ENCODE data around the gene MAN1A1.

Gene MAN1A1

DNA sequence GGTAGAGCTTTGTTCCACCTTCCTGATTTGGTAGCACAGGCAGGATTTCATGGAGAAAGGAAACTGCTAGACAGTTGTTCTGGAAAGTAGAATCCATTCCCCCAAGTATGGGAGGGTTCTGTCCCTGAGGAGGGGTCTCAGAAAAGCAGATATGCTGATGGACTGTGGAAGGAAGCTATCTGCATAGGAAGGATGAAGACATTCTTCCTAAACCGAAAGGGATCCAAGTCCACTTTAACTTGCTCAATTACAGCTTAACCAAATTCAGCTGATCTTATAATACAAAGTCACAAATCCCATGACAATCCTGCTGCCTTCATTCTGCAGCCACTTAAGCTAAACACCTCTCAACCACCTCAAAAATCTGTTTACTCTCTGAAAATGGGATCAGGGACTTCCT, 2.6 kb downstream of the MAN1A1 start:
- no peak for DNase-seq (ENCODE audit: extremely low read depth in 1 of 2, low read depth in 1 of 2)

DNA sequence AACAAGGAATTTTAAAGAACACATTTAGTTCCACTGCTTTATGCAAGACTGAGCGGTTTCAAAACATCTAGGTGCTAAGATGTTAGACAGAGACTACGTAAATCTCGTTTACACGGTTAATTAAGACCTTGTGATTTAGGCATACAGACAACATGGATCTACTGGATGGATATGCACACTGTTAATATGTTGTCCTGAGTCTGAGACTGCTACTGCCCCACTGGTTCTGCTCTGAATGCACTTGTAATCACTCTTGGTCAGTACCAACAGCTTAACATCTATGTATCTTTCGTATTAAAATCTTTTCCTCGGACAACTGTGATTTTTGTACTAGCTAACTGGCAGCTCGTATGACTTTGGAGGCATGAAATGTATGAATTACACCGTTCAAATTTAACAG, 3.1 kb downstream of the MAN1A1 start:
- DNase-seq (ENCODE audit: extremely low read depth in 1 of 2, low read depth in 1 of 2), result no peak

DNA sequence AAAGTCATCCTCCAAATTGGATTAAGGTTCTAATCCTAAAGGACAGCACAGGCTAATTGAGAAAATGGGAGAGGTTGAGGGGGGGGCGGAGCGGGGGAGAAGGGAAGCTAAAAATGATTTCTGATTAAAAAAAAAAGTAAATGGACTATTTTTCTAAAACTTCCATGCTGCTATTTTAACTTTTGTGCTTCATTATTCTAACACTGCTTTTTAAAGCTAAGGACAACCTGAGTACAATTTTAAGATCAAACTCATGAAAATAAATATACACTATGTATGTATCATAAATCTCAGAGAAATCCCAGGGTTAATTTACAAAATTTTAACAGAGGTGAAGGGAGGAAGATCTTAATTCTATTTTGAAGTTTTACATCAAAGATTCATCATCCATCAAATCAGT, 4.4 kb downstream of the MAN1A1 start:
- no peak for DNase-seq (ENCODE audit: extremely low read depth in 1 of 2, low read depth in 1 of 2)

DNA sequence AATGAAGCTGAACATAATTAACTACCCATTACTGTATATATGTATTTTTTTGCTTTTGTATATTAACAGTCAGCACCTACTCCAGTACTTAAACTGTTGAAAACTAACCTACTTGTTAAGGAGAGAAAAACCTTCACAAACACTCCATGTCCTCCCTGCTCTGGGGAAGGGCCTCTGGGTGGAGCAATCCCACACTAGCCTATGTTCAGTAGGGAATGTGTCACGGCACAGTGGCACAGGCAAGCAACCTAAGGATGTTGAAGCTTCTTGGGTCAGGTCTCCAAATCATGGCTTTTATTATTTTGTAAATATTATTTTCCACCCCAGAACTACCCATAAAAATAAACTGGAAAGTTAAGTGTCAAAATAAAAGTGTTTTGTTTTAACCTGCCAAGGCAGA, 5.3 kb downstream of the MAN1A1 start:
- DNase-seq (ENCODE audit: extremely low read depth in 1 of 2, low read depth in 1 of 2), result no peak

DNA sequence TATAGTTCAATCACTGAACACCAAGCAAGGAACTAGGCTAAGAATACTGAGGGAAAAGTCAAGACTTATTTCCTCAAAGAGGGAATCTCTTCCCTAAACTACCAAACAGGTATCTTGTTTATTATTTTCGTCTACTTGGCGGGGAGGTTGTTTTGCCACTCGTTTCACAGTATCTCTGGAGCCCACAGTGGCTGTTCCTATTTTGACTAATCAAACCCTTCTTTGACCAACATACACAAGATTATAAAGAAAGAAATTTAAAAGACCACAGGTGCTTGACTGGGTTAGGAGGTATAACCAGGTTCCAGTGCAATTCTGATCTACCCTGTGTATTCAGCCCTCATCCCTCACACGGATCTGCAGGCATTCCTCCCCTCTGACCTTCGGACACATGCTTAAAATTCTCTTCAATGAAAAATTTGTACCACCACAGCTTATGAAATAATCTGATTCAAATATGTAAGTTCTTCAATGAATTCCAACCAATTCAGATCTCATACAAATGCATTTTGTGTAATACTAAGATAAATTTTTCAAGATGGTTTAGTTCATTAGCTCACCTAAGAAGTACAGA, 5.9 kb downstream of the MAN1A1 start:
- no peak for DNase-seq (ENCODE audit: extremely low read depth in 1 of 2, low read depth in 1 of 2)

DNA sequence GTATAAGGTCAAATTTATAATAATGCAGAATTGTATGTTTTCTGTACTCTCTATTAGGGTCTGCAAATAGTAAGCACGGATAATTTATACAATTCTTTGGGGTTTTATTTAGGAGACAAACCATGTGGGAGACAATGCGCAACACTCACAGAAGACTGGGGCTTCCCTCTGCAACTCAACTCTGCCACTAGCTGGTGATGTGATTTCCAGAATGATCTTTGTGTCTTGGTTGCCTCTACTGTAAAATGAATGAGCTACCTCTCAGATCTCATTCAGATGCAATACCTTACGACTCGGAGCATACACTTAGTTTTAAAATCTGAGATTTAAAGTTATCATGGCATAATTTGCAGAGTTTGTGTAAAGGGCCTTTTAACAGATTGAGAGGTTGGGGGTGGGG, 6.4 kb downstream of the MAN1A1 start:
- DNase-seq (ENCODE audit: extremely low read depth in 1 of 2, low read depth in 1 of 2), result no peak

DNA sequence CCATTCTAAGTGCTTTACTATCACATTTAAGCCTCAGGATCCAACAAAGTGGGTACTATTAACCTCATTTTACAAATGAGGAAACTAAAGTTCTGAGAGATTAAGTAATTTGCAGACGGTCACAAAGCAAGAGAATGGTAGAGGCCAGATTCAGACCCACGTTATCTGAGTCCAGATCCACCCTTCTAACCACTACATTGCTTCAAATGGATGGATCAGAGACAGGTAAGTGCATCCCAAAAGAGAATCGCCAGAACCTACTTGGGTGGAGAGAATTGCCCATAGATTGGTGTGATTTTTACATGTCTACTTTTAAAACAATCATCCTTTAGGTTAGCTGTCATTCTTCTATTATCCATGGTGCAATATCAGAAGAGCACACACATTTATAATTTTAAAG, 7.1 kb downstream of the MAN1A1 start:
- no peak for DNase-seq (ENCODE audit: extremely low read depth in 1 of 2, low read depth in 1 of 2)

DNA sequence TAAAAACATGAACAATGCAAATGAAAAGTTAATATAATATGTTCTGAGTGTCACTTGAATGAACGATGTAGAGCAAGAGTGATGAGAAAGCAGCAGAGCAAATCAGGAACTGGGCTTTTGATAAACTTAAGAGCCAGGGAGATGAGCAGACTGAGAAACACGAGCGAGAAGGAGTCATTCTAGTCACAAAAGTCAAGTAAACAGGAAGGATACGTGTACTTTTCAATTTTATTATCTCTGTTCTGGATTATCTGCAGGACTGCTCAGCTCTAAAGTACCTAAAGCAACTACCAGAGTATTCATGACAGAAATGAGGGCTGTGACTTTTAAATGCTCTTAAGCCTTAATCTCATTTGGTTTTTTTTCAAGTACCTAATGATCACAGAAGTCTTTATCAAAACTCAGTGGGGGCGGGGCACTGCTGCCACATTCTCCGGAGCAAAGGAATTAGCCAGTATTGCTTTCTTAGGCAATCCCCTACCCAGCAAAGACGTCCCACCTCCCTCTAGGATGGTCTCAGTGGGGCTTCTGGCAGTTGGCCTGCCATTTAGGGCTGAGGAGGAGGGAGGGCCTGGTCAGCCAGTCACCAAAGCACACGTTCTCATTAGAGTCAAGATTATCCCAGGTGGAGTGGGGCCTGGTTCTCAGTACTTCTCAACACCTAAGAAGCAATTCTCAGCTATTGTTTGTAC, 8.6 kb downstream of the MAN1A1 start:
- DNase-seq (ENCODE audit: extremely low read depth in 1 of 2, low read depth in 1 of 2), result no peak

DNA sequence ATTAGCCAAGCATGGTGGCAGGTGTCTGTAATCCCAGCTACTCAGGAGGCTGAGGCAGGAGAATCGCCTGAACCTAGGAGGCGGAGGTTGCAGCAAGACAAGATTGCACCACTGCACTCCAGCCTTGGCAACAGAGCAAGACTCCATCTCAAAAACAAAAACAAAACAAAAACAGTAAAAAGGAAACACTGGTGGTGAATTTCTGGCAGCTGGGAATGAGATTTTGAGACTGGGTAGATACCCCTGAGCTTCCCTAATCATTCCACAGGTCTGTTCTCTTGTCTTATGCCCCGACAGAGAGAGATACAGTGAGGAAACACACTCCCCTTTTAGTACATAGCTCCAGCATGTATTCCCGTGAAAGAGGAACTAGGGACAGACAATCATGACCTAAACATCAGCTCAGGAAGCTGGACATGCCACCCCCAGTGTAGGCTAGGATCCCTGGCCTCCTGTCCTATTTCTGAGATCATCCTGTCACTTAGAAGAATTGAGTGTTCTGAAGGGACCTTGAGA, 9.6 kb downstream of the MAN1A1 start:
- DNase-seq (ENCODE audit: extremely low read depth in 1 of 2, low read depth in 1 of 2), result no peak

DNA sequence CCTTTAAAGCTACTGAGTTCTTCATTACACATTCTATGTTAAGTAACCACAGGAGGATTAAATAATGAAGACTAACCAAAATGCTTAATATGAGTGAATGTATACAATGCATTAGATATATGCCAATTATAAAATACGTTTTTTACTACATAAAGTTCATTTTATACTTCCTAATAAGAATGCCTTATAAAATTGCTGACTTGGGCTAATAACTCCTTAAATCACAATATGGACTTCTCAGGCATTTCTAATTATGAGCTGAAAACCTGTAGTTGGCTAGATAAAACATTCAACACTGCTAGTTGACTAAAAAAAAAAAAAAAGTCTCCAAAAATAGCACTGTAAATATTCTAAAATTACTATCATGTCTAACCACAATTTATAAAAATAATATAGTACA, 11.8 kb downstream of the MAN1A1 start:
- no peak for DNase-seq (ENCODE audit: extremely low read depth in 1 of 2, low read depth in 1 of 2)

DNA sequence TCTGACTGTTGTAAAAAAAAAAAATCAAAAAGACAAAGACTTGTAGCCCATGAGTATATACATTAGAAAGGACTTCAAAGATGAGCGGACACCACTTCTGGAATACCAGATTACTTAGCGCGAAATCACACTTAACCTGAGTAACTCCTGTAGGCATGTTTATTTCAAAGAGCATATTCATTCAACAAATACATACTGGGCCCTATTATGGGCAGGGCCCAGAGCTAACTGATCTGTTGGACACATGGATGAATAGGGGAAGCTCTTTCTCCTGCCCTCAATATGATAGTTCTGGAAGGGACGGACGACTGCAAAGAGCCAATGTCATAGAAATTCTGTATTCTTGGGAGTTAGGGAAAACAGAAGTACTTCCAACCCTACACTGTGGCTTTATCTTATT, 12.3 kb downstream of the MAN1A1 start:
- DNase-seq (ENCODE audit: extremely low read depth in 1 of 2, low read depth in 1 of 2), result no peak

DNA sequence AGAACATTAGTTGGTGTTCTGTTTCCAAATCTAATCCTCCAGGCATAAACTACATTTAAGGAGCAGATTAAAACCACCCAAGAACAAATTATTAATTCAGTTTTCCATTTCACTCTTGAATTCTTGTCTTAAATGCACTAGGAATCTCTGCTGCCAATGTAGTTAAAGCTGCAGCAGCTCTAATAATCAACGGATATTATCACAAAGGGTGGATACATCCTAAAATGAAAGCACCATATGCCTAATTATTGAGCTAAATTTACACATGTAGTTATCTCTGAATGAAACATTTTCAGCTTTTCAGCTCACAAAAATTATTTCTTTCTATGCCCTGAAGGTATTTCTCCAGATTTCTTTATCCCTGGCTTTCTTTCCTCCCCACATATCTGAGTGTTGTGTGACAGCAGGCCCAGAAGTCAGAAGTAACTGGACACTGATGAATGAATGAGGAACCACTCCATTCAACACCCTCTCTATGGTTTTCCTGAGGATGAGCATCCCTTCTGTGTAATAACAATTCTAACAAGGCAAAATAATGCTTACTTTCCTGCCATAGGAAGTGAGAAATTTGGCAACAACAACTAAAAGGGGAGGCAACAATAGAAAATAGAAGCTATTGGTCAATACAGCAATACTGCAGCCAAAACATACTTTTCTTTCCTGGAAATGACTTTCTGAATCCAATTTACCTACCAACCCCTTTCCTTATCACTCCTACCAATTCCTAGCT, 14.9 kb downstream of the MAN1A1 start:
- DNase-seq (ENCODE audit: extremely low read depth in 1 of 2, low read depth in 1 of 2), result no peak

DNA sequence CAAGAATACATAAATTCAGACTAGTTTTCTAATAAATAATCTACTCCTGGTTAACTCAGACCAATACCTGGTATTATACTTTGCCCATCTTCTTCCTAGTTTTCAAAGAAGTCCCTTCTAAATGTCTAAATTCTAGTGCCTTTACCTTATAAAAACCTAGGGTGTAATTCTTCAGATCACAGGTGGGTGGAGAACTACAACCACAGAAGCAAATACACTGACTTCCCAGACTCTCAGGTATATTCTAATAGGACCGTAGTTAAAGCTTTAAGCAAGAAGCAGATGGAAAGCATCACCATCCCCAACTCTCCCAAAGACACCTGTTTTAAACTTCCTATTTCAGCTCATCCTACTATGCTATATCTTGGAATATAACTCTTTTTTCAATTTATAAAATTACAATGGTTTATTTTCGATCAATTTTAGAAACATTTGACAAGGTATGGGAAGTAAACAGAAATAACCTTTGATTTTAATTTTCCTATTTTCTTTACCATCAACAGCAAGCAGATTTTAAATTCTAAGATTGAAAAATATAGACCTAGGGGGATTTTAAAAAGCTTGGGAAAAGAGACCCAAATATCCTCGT, 15.8 kb downstream of the MAN1A1 start:
- no peak for DNase-seq (ENCODE audit: extremely low read depth in 1 of 2, low read depth in 1 of 2)

DNA sequence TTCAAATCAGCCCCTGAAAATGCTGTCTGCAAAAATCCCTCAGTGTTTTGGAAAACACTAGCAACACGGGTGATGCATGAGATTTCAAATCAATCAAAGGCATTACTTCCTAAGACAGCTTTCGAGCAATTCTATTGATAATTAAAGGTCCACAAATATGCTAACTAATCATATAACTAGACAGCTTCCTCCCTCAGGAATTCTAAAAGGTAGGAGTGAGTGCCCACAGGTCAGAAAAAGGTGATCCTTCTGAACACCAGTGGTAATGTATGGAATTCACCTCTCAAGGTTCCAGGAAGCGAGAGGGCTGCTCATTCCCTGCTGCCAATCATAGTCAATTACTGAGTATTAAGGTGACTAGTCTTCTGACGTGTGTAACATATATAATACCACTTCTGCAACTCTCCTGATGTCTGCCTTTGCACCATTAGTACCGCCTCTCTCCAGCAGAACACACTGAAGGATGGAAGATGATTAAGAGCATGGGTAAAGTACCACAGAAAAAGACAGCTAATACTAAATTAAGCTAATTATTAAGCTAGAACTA, 16.4 kb downstream of the MAN1A1 start:
- no peak for DNase-seq (ENCODE audit: extremely low read depth in 1 of 2, low read depth in 1 of 2)

DNA sequence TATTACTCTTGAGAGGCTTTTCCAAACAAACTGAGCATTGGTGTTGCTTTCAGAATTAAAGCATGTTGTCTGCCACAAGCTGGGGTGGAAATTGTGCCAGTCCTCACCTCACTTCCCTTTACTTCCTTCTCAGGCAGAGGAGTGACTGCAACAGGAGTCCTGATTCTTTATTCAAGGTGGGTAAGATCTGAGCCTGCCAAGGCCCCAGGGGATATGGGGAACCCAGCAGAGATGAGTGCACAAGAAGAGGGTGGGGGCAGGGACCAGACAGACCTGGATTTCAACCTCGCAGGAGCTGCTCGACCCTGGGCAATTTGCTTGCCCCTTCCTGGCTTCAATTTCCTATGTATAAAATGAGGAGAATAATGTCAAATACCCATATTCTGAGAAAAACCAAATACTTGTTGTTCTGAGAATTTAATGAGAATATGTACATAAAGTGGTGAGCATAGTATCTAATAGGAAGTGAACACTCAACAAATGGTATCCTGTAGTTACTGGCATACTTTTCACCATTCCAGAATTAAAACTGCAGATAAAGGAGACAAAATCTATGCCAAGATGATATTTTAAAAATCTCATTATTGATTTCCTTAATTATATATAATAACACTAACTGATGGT, 17.8 kb downstream of the MAN1A1 start:
- no peak for DNase-seq (ENCODE audit: extremely low read depth in 1 of 2, low read depth in 1 of 2)

DNA sequence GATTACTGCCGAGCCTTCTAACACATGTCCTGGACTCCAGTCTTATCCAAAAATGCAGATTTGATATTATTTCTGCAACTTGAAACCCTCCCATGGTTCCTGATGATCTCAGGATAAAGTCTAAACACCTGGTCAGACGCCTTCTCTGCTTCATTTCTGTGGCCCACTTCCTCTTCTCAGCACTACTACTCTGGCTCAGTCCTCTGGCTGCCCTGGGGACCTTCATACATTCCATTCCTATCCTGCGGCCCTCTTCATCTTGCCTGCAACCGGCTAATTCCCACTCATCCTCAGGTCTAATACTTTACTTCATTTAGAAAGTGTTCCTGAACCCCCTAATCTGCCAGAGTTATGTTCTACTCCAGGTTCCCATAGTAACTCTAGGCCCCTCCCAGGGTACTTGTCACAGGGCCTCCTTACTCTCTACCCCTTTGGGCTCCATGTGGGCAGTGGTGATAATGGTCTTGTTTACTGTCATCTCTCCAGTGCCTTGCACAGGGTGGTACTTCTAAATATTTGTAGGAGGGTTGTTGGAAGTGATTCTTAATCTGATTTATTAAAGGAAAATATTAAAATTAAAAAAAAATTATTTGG, 18.9 kb downstream of the MAN1A1 start:
- DNase-seq (ENCODE audit: extremely low read depth in 1 of 2, low read depth in 1 of 2), result no peak

DNA sequence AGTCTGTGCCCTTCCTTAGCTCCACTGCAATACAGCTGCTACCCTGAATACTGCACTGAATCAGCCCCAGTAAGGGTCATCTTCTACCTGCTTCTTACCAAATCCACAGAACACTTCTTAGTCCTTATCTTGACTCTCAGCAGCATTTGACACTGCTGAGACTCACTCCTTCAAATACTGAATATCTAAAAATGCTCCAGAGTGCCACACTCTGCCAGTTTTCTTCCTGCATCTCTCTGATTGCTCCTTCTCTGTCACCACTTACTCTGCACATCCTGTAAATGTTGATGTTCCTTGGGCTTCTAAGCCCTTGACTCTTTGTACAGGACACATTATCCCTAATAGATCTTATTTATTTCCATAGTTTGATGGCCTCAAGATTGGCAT, 19.8 kb downstream of the MAN1A1 start:
- DNase-seq (ENCODE audit: extremely low read depth in 1 of 2, low read depth in 1 of 2), result no peak

DNA sequence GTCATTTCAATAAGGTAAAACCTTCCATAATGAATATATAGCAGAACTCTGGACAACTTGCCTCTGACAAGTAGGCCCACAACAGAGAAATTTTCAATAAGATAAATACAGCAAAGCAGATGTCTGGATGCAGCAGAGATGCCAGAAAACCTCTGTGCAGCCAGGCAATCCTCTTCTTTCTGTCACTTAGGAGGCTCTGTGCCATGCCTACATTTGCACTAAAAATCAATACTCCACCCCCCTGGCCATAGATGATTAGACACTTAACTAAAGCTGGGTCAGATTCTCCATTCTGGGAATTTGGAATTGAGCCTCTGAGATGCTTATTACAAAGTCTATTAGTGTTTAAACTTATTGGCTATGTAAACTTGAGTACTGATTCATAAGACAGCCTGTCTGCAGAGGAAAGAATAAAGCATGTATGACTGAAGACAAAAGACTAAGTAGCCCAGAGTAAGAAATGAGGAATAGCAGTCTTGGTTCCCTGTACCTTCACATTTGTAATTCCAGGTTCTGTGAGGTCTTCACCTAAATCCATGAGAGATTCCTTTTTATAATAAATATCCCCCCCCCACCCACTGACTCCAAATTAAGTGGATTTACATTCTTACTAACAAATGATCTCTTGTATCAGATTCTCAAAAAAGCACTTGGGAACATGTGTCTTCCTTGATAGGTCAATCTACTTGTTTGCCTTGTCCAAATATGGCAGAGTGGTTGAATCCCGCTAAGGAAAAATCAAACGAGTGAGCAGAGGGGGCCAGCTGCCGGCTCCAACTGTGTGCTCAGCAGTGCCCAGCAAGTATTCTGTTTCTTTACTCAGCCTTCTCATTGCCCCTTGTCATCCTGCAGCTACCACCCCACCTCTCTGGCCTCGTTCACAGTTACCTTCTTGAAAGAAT, 20.4 kb downstream of the MAN1A1 start:
- DNase-seq (ENCODE audit: extremely low read depth in 1 of 2, low read depth in 1 of 2), result no peak

DNA sequence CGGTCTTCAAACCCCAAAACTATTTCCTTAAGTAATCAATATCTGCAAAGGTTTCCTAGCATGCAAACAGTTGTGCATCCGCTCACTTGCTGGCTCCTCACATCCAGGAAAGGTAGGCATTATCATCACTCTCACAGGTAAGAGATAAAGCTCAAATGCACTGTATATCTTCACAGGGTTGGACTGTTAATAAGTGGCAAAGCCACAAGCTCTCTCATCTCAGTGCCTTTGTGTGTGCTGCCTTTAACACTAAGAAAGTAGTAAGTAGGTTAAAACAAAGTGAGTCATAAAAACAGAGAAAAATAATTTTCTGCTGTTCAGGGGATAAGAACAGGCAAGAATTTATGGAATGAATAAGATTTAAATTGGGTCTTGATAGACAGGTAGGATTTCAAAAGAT, 21.3 kb downstream of the MAN1A1 start:
- DNase-seq (ENCODE audit: extremely low read depth in 1 of 2, low read depth in 1 of 2), result no peak

DNA sequence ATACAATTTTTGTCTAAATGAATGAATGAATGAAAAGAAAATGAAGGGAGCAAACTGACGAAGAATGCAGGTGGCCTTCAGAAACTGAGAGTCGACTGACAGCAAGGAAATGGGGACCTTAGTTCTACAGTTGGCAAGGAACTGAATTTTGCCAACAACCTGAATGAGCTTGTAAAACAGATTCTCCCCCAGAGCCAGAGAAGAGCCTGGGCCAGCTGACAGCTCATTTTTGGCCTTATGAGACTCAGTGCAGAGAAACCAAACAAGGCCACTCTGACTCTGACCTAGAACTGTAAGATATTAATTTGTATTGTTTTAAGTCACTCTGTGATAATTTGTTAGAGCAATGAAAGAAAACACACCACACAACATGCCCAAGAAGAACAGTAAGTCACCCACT, 21.8 kb downstream of the MAN1A1 start:
- DNase-seq (ENCODE audit: extremely low read depth in 1 of 2, low read depth in 1 of 2), result no peak
